ENCODE results near the gene F2R. TPM values are rescaled to one million over a fixed set of nuclear protein-coding genes. Genes with fewer than 3 reads are reported as not detected.
"Not testable (repeated sequence)": the region's sequence is repeated elsewhere in the genome, so short reads cannot be mapped to it uniquely, and the experiment has no call there.

Gene F2R
- total and polyA plus RNA-seq, 7 donors: 1.1 to 3.5 (median 2.0) TPM

GRCh38 chr5:76771705-76772405 lies 55.9 kb downstream of the F2R start:
- H3K36me3 ChIP-seq (ENCODE audit: insufficient read depth in 1 of 2, low read depth in 1 of 2): no peaks in the 10 kb centered on the region
- WGBS, 3 donors: 58 to 68% (median 66%) methylated on average over 3 of the region's 3 CpGs
- ATAC-seq (no peak), DNase-seq (no peak)
- H3K27me3 ChIP-seq (ENCODE audit: insufficient read depth in 3 of 3, low read length in 2 of 3): no peaks in the 10 kb centered on the region
- H3K4me1 ChIP-seq: no peaks in the 10 kb centered on the region
- no peak overlapping the region for H3K27ac ChIP-seq
- no peak for TF ChIP-seq CTCF (IDR thresholded peaks at IDR 0.05)
- H3K4me3 ChIP-seq: no peak overlapping the region
- intact Hi-C loops (cut with DNase I): loop anchor here in 1 of 2 donors (5.0 kb wide), 1 partner anchor 170 kb away; no protein-coding TSS in a partner anchor
- no peaks in the 10 kb centered on the region for H3K9me3 ChIP-seq

- no peak for DNase-seq
- no peak for TF ChIP-seq CTCF (IDR thresholded peaks at IDR 0.05)
- no peaks in the 10 kb centered on the region for H3K27me3 ChIP-seq (ENCODE audit: insufficient read depth in 3 of 3, low read length in 2 of 3)
- H3K36me3 ChIP-seq (ENCODE audit: insufficient read depth in 1 of 2, low read depth in 1 of 2): no peaks in the 10 kb centered on the region
- H3K27ac ChIP-seq: no peak overlapping the region
- H3K4me3 ChIP-seq: no peak overlapping the region
- 79 to 88% (median 80%) methylated on average over 5 of the region's 5 CpGs for WGBS, 3 donors
- no peak for ATAC-seq
- H3K4me1 ChIP-seq: no peaks in the 10 kb centered on the region
- H3K9me3 ChIP-seq: no peaks in the 10 kb centered on the region
- intact Hi-C loops (cut with DNase I): no loop called here
Measured at GRCh38 chr5:76775921-76776320, 60.0 kb downstream of the F2R start.

- no peak for ATAC-seq
- no peaks in the 10 kb centered on the region for H3K36me3 ChIP-seq (ENCODE audit: insufficient read depth in 1 of 2, low read depth in 1 of 2)
- intact Hi-C loops (cut with DNase I): no loop called here
- no peak overlapping the region for H3K4me3 ChIP-seq
- no peaks in the 10 kb centered on the region for H3K27me3 ChIP-seq (ENCODE audit: insufficient read depth in 3 of 3, low read length in 2 of 3)
- WGBS, 3 donors: 82 to 89% (median 85%) methylated on average over 2 of the region's 2 CpGs
- DNase-seq: no peak
- H3K9me3 ChIP-seq: no peaks in the 10 kb centered on the region
- no peak overlapping the region for H3K27ac ChIP-seq
- no peak for TF ChIP-seq CTCF (IDR thresholded peaks at IDR 0.05)
- H3K4me1 ChIP-seq: no peaks in the 10 kb centered on the region
Measured at GRCh38 chr5:76776391-76776790, 60.5 kb downstream of the F2R start.

- intact Hi-C loops (cut with DNase I); H3K9me3 ChIP-seq; H3K4me3 ChIP-seq; ATAC-seq; H3K27ac ChIP-seq; H3K36me3 ChIP-seq (ENCODE audit: insufficient read depth in 1 of 2, low read depth in 1 of 2); H3K27me3 ChIP-seq (ENCODE audit: insufficient read depth in 3 of 3, low read length in 2 of 3); H3K4me1 ChIP-seq; DNase-seq: not testable (repeated sequence)
- 86 to 92% (median 90%) methylated on average over 4 of the region's 4 CpGs for WGBS, 3 donors
Measured at GRCh38 chr5:76780616-76781015, 64.7 kb downstream of the F2R start.

GRCh38 chr5:76781775-76782174 lies 65.8 kb downstream of the F2R start:
- no peak for ATAC-seq
- intact Hi-C loops (cut with DNase I): no loop called here
- H3K9me3 ChIP-seq: no peaks in the 10 kb centered on the region
- WGBS, 3 donors: 85 to 88% (median 87%) methylated on average over 10 of the region's 10 CpGs
- no peak for DNase-seq
- no peak overlapping the region for H3K27ac ChIP-seq
- H3K27me3 ChIP-seq (ENCODE audit: insufficient read depth in 3 of 3, low read length in 2 of 3): no peaks in the 10 kb centered on the region
- H3K36me3 ChIP-seq (ENCODE audit: insufficient read depth in 1 of 2, low read depth in 1 of 2): no peaks in the 10 kb centered on the region
- no peaks in the 10 kb centered on the region for H3K4me1 ChIP-seq
- no peak overlapping the region for H3K4me3 ChIP-seq
- no peak for TF ChIP-seq CTCF (IDR thresholded peaks at IDR 0.05)

All from psoas muscle (tissue), 8 donors.